Panc1 (cell line): ENCODE data around the gene NUDT16L1. TPM values are rescaled to one million over a fixed set of nuclear protein-coding genes. Genes with fewer than 3 reads are reported as not detected.

ENCODE experiments used
- ATAC-seq: fragments of 200-7000 bp; cut with Tn5 transposase; 2 replicates; pipeline ENCODE4 v1.9.1; 2020; ENCODE audit warnings: mild to moderate bottlenecking, moderate library complexity
- BruUV-seq: library from RNA; stranded (reverse); fragments of 400-500 nt; replicated peaks from 2 replicates; lab custom pipeline; 2021; lab: Mats Ljungman, UMichigan
- CTCF ChIA-PET: fragments of 300-600 bp; sonication (Branson Sonifier 250); formaldehyde crosslinking; loops from one replicate; lab custom pipeline; 2022; ENCODE audit warnings: antibody characterized with exemption; lab: Charles Lee
- POLR2A ChIA-PET: fragments of 300-600 bp; sonication (Branson Sonifier 250); formaldehyde crosslinking; loops from one replicate; lab custom pipeline; 2022; ENCODE audit warnings: antibody characterized with exemption; lab: Charles Lee
- DNase-seq: peaks from one replicate; pipeline ENCODE4 v3.0.0-alpha.2; 2010; ENCODE audit warnings: low read depth, low spot score
- H3K27ac ChIP-seq: 2 replicates; pipeline ENCODE4 v1.5.1; 2011; ENCODE audit warnings: mild to moderate bottlenecking, low read length, inconsistent platforms
- H3K27me3 ChIP-seq: fragments of 200-500 bp; sonication (Bioruptor generic); 2 replicates; pipeline ENCODE4 v1.6.0; 2014; ENCODE audit warnings: low read length, inconsistent platforms; ENCODE audit not compliant: control insufficient read depth, insufficient read depth
- H3K36me3 ChIP-seq: fragments of 200-500 bp; sonication (Bioruptor generic); 2 replicates; pipeline ENCODE4 v1.5.1; 2014; ENCODE audit warnings: inconsistent platforms, mild to moderate bottlenecking, low read length, moderate library complexity; ENCODE audit not compliant: control insufficient read depth, insufficient read depth
- H3K4me1 ChIP-seq: 2 replicates; pipeline ENCODE4 v1.5.1; 2011; ENCODE audit warnings: inconsistent platforms, mild to moderate bottlenecking, low read length, moderate library complexity; ENCODE audit not compliant: control insufficient read depth, insufficient read depth
- H3K4me3 ChIP-seq, 2 experiments: 2 replicates each; pipeline ENCODE4 v1.5.1; 2011 to 2012; ENCODE audit warnings: low read depth in 2 of 2, low read length in 2 of 2, mild to moderate bottlenecking in 2 of 2, inconsistent platforms in 1 of 2, moderate library complexity in 1 of 2
- H3K9me3 ChIP-seq: fragments of 200-500 bp; sonication (Bioruptor generic); 2 replicates; pipeline ENCODE4 v1.5.1; 2014; ENCODE audit warnings: low read depth, mild to moderate bottlenecking, inconsistent platforms, low read length, moderate library complexity; ENCODE audit not compliant: control insufficient read depth, insufficient read depth
- POLR2AphosphoS5 ChIP-seq: IDR thresholded peaks from 2 replicates; pipeline ENCODE4 v1.6.1; 2012; ENCODE audit warnings: mild to moderate bottlenecking, low read depth, low read length, moderate library complexity
- REST ChIP-seq, 2 experiments: IDR thresholded peaks; 2 replicates each; pipeline ENCODE4 v1.6.1; 2011 to 2012; ENCODE audit warnings: low read depth in 2 of 2, control low read depth in 1 of 2, low read length in 1 of 2, mild to moderate bottlenecking in 1 of 2, moderate library complexity in 1 of 2; ENCODE audit not compliant: insufficient read depth in 1 of 2
- SIN3A ChIP-seq: IDR thresholded peaks from 2 replicates; pipeline ENCODE4 v1.6.1; 2012; ENCODE audit warnings: low read depth, mild to moderate bottlenecking, low read length, moderate library complexity, borderline replicate concordance; ENCODE audit not compliant: insufficient read depth
- TCF7L2 ChIP-seq: IDR thresholded peaks from 2 replicates; pipeline ENCODE4 v1.6.1; 2011; ENCODE audit warnings: mild to moderate bottlenecking, low read depth, low read length, inconsistent platforms
- in situ Hi-C: cut with HindIII; loops from 2 replicates; pipeline ENCODE4 v1.10.0; 2016; ENCODE audit warnings: low sequenced_read_pairs, low pct_unique_long_range_greater_than_20kb
- intact Hi-C: fragments of 100-400 bp; cut with micrococcal nuclease; formaldehyde crosslinking; loops from one replicate; pipeline ENCODE4 v1.10.0; 2022; ENCODE audit not compliant: unreplicated experiment
- total RNA-seq: library from RNA; stranded (reverse); gene quantifications from one replicate; pipeline ENCODE4 v1.2.1, GENCODE V29; 2021; ENCODE audit not compliant: unreplicated experiment
- TF ChIP-seq, protein P1 (sequence below): fragments of 450-650 bp; IDR thresholded peaks from 2 replicates; pipeline ENCODE4 v1.5.1; 2017; ENCODE audit warnings: mild to moderate bottlenecking

NUDT16L1 gene
- total RNA-seq, 1 experiment from 2014 or later = 42.9 TPM

- TF ChIP-seq REST (IDR thresholded peaks at IDR 0.05; ENCODE audit: insufficient read depth in 1 of 2, low read depth in 2 of 2, low read length in 1 of 2) (no peak), TCF7L2 (no peak), SIN3A (no peak), POLR2AphosphoS5 (no peak)
- TF ChIP-seq, protein P1, sequence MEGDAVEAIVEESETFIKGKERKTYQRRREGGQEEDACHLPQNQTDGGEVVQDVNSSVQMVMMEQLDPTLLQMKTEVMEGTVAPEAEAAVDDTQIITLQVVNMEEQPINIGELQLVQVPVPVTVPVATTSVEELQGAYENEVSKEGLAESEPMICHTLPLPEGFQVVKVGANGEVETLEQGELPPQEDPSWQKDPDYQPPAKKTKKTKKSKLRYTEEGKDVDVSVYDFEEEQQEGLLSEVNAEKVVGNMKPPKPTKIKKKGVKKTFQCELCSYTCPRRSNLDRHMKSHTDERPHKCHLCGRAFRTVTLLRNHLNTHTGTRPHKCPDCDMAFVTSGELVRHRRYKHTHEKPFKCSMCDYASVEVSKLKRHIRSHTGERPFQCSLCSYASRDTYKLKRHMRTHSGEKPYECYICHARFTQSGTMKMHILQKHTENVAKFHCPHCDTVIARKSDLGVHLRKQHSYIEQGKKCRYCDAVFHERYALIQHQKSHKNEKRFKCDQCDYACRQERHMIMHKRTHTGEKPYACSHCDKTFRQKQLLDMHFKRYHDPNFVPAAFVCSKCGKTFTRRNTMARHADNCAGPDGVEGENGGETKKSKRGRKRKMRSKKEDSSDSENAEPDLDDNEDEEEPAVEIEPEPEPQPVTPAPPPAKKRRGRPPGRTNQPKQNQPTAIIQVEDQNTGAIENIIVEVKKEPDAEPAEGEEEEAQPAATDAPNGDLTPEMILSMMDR = no peak
- intact Hi-C loops = no loop called here
- CTCF ChIA-PET = no interaction called here
- H3K4me3 ChIP-seq = no peak overlapping the region
- DNase-seq (no peak), ATAC-seq (no peak)
- no peaks in the 10 kb centered on the region for H3K27me3 ChIP-seq
- H3K36me3 ChIP-seq = no peaks in the 10 kb centered on the region; the same call in none of the 2 replicates
- BruUV-seq = no TSS peak
- peaks cover 31% of the 10 kb centered on the region for H3K4me1 ChIP-seq
- H3K9me3 ChIP-seq = no peaks in the 10 kb centered on the region
- POLR2A ChIA-PET = no interaction called here
- in situ Hi-C loops = no loop called here
- no peak overlapping the region for H3K27ac ChIP-seq
Observed at GRCh38 chr16:4699046-4699556, 5.7 kb downstream of the NUDT16L1 start.

DNA sequence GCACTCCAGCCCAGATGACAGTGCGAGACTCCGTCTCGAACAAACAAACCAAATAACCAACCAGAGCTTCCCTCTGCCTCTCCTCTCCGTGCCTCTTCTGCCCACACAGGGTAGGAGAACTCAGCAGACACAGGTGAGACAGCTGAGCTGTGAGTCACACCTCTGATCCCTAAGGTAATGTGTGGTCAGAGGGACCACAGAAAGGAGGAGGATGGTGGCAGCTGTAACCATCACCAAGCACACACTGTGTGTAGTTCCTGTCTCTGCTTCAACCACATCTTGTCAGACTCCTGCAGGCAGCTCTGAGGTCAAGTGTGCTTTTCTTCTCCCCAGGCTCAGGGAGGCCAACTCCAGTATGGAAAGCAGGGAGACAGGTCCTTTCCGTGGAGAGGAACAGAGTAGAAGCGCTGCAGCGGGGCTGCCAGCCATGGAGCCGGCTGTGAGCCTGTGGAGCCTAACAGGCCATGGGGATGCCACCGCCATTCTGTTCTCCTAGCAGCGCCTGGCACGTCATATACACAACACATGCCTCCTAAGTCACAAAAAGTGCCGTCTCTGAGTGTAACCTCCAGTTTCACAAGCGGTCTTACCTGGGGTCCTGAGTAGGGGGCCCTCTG, 7.1 kb downstream of the NUDT16L1 start:
- DNase-seq (no peak), ATAC-seq (no peak)
- Histone ChIP-seq H3K4me3 (no peak overlapping the region), H3K9me3 (no peaks in the 10 kb centered on the region), H3K4me1 (peaks cover 22% of the 10 kb centered on the region), H3K27ac (no peak overlapping the region), H3K27me3 (no peaks in the 10 kb centered on the region), H3K36me3 (peaks cover 2% of the 10 kb centered on the region)
- ChIA-PET CTCF (no interaction called here), POLR2A (no interaction called here)
- in situ Hi-C loops = no loop called here
- BruUV-seq = no TSS peak
- intact Hi-C loops = no loop called here
- TF ChIP-seq REST (IDR thresholded peaks at IDR 0.05; ENCODE audit: insufficient read depth in 1 of 2, low read depth in 2 of 2, low read length in 1 of 2) (no peak), SIN3A (no peak), TCF7L2 (no peak), POLR2AphosphoS5 (no peak)
- TF ChIP-seq, protein P1 = no peak
